ENCODE data around the gene CEP85.
A peak's percentile ranks its signal among the peaks of the same experiment; 100 is the strongest.
"Not testable (repeated sequence)": the region's sequence is repeated elsewhere in the genome, so short reads cannot be mapped to it uniquely, and the experiment has no call there.

Gene CEP85

DNA sequence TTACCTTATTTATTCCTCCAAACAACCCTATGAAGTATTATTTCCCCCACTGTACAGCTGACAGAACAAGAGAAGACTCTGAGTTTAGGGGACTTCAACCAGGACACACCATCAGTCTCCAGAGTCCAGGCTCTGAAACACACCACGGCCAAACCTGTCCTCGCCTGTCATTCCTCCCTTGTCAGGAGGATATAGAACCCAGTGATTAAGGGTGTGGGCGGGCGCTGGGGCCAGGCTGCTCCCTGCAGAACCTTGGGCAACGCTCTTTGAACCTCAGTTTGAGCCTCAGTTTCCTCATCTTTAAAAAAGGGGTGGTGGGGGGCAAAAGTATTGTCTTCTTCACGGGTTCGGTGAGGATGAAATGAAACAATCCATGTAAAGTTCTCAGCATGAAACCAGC is 9.4 kb upstream of the CEP85 start:
- no peak overlapping the region for H3K27ac ChIP-seq
- TF ChIP-seq, protein P1, sequence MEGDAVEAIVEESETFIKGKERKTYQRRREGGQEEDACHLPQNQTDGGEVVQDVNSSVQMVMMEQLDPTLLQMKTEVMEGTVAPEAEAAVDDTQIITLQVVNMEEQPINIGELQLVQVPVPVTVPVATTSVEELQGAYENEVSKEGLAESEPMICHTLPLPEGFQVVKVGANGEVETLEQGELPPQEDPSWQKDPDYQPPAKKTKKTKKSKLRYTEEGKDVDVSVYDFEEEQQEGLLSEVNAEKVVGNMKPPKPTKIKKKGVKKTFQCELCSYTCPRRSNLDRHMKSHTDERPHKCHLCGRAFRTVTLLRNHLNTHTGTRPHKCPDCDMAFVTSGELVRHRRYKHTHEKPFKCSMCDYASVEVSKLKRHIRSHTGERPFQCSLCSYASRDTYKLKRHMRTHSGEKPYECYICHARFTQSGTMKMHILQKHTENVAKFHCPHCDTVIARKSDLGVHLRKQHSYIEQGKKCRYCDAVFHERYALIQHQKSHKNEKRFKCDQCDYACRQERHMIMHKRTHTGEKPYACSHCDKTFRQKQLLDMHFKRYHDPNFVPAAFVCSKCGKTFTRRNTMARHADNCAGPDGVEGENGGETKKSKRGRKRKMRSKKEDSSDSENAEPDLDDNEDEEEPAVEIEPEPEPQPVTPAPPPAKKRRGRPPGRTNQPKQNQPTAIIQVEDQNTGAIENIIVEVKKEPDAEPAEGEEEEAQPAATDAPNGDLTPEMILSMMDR (conservative IDR thresholded peaks at IDR 0.05) = no peak

DNA sequence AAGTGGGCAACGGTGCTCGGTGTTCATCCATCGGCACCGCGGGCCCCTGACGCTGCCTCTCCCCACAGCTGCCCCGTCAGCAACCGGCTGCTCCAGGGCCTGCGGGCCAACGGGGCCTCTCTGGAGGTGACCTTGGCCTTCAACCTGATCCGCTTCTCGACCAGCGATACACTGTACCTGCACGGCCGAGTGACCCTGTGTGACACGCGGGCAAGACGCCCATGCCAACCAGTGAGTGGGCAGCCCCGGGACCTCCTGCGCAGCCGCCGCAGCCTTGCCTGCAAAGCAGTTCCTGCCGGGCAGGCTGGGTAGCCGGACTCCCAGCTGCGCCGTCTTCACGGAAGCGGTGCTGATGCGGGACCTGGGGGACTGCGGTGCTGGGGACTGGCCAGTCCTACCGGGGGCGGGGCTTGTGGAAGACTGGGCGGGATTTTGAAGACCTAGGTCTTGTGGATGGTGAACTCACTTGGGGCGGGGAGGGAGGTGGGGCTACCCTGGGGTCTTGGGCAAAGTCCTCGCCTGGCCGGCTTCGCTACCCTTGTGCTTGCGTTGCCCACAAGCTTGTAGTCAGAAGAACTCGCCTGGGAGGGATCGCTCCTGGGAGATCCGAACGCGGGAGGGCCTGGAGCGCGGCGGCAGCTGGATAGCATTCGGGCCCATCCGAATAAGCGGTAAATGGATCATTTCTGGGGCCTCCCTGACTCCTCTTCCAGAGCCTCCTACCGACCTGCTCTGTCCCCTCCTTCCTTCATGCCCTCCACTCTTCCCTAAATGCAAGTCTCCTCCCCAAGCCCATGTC is 8.8 kb upstream of the CEP85 start:
- TF ChIP-seq, protein P1 (conservative IDR thresholded peaks at IDR 0.05) = no peak

DNA sequence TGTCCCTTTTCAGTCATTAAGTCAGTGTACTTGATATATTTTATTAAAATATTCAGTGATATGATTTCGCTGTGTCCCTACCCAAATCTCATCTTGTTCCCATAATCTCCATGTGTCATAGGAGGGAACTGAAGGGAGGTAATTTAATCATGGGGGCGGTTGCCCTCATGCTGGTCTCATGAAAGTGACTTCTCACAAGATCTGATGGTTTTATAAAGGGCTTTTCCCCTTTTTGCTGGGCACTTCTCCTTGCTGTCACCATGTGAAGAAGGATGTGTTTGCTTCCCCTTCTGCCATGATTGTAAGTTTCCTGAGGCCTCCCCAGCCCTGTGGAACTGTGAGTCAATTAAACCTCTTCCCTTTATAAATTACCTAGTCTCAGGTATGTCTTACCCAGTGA is 3.3 kb upstream of the CEP85 start:
- H3K27ac ChIP-seq = not testable (repeated sequence)

More for the DNA sequence above, 8.8 kb upstream of the CEP85 start:
- H3K27ac ChIP-seq = no peak overlapping the region

DNA sequence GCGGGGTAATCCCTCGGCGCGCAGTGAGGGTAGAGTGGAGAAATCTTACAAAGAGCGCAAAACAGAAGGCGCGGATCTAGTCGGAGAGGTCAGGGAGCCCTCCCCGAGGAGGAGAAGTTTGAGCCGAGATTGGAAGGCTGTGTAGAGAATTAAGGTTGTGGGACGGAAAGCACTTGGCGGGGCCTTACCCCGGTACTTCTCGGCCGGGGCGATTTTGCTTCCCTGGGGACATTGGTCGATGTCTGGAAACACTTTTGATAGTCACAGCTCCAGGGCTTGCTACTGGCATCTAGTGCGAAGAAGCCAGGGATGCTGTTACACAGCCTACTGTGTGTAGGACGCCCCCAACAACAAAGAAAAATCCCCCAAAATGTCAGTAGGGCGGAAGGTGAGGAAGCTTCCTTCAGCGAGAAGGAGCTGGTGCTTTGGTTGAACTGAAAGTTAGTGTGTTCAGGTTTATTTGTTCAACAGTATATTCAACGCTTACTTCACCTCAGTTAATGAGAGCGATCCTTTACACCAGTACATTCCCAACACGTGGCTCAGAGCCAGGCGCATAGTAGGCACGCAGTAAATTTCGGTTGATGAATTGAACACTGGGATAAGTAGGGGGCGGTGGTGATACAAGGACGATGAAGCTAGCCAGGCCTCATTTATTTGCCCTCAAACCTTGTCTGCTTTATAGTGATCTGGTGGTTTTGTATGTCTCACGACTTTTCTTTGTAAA is 807 bp downstream of the CEP85 start:
- TF ChIP-seq, protein P1 (conservative IDR thresholded peaks at IDR 0.05) = no peak
- peak overlapping the region; percentile 81 for H3K27ac ChIP-seq

DNA sequence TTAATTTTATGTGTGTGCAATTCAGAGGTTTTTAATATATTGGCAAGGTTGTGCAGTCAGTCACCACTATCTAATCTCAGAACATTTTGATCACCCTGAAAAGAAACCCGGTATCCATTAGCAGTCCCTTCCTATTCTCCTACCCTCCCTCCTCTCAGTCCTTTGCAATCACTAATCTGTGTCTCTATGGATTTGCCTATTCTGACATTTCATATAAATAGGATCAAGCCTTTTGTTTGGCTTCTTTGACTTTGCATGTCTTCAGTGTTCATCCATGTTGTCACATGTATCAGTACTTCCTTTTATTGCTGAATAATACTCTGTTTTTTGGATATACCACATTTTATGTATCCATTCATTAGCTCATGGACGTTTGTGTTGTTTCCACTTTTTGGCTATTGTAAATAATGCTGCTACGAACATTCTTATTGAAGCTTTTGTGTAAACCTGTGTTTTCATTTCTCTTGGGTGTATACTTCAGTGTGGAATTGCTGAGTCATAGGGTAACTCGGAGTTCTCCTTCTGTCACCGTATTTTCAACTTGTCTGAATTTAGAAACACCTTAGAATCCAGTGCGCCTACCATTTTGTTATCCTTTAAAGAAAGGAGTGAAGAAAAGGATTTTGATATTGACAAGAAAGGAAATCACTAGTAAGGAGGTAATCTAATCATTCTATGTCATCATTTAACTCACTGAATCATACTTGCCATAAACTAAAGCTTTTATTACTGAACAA is 3.4 kb downstream of the CEP85 start:
- H3K27ac ChIP-seq = no peak overlapping the region
- TF ChIP-seq, protein P1 (conservative IDR thresholded peaks at IDR 0.05) = no peak

DNA sequence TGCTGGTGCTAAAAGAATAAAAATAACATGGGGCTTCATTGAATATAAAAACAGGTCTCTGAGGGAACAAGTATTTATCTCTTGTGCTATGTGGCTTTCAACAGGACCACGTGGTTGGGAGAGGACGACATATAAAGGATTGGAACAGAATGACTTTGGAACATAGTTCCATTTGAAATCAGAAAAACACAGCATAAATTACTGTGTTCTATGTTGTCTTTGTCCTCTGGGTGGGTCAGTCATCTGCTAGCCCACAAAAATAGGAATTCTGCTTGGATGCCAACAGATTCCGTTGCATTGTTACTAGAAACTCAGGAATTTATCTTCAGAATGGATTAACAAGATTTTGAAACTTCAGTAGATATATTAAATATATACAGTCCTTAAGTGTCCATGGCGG is 5.9 kb downstream of the CEP85 start:
- H3K27ac ChIP-seq = no peak overlapping the region
- TF ChIP-seq, protein P1 (conservative IDR thresholded peaks at IDR 0.05) = no peak

DNA sequence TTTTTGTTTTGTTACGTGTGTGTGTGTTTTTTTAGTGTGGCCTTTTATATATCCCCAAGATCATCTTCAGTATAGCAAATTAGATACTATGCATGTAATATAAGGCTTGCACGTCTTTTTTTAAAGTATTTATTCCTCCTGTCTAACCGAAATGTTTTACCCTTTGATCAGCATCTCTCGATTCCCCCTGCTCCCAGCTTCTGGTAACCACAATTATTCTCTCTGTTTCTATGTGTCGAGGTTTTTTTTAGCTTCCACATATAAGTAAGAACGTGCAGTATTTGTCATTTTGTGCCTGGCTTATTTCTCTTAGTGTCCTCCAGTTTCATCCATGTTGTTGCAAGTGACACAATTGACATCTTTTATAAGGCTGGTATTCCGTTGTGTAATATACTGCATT is 18.7 kb downstream of the CEP85 start:
- no peak overlapping the region for H3K27ac ChIP-seq
- TF ChIP-seq, protein P1 (conservative IDR thresholded peaks at IDR 0.05) = no peak
